Fibroblast of skin of abdomen (primary cell): Measurements from ENCODE around the gene BTBD9.
A peak's percentile ranks its signal among the peaks of the same experiment; 100 is the strongest.
"Not testable (repeated sequence)": the region's sequence is repeated elsewhere in the genome, so short reads cannot be mapped to it uniquely, and the experiment has no call there.

Experiments used
- DNase-seq: peaks from one replicate; pipeline ENCODE4 v3.0.0-alpha.2; 2013

Gene BTBD9

GRCh38 chr6:38427492-38428210, 212.1 kb downstream of the BTBD9 start:
- DNase-seq: no peak

DNA sequence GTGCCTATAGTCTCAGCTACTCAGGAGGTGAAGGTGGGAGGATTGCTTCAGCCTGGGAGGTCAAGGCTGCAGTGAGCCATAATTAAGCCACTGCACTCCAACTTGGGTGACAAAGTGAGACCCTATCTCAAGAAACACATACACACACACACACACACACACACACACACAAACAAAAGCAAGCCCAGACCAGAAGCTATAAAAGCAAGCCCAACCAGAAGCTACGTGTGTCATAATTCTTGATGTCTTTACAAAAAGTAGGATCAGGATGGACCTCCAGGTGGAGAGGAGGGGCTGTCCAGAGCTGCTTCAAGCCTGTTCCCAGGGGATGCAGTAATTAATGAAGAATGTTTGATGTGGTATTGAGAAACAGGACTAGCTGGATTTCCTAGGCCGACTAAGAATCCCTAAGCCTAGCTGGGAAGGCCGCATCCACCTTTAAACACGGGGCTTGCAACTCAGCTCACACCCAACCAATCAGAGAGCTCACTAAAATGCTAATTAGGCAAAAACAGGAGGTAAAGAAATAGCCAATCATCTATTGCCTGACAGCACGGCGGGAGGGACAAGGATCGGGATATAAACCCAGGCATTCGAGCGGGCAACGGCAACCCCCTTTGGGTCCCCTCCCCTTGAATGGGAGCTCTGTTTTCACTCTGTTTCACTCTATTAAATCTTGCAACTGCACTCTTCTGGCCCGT, 213.8 kb downstream of the BTBD9 start:
- not testable (repeated sequence) for DNase-seq

DNA sequence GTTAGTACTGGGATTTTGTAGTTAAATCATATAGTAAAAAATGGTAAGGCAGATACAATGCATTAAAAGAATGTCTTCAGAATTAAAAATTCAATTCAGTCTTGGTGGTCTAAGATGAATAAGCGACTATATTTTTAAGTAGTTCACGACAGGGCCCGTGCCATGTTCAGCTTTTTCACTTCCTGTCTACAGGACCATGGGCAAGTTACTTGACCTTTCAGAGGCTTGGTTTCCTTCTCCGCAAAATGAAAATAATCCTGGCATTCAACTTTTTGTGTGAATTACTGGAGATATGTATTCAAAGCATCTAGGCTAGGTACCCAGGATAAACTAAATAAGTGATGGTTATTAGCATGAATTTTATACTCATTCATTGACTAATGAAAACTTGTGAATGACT, 216.0 kb downstream of the BTBD9 start:
- no peak for DNase-seq

DNA sequence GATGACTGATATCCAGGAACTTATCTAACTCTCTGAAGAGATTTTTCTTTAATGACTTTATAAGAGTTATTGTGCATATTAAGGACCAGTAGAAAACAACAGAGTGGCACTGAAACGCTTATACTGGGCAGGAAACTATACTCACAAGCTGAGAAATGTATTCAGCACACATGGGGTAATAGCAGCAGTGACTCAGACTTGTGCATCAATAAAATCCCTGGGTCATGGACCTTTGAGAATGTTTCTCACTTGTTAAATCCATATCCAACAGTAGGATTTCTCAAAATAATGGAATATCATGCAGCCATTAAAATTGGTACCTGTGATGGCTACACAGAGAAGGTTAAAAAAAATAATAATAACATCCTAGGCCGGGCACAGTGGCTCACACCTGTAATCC, 219.5 kb downstream of the BTBD9 start:
- DNase-seq: no peak

- no peak for DNase-seq
Observed at GRCh38 chr6:38417521-38417920, 222.2 kb downstream of the BTBD9 start.

- DNase-seq: no peak
Observed at GRCh38 chr6:38415231-38416005, 224.3 kb downstream of the BTBD9 start.

DNA sequence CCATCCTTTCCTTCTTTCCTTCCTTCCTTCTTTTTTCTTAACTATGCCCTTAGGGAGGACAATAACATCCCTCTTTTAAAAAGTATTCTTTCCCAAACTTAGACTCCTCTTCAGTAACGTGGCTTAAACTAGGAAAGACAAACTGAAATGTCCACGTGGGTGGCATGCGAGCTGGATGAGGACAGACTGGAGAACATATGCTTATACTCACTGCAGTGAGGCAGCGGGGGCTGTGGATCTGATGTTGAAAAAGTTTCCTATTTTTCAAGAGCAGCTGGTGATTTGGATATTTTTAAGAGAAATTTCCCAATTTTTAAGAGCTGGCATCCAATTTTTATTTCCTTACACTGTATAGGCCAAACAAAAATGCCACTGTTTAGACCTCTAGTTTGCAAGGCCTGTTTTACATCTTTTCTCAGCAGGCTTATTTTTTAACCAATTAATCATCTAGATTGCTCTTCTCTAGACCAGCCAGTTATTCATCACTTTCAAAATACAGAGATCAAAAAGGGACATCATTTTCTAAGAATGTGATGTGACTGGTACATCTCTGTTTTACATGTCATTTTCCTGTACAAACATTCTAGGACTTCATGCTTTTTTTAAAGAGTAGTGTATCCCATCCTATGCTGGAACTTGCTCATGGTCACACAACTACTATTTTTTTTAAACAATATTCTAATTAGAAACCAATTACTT, 226.5 kb downstream of the BTBD9 start:
- peak; percentile 47 for DNase-seq

DNA sequence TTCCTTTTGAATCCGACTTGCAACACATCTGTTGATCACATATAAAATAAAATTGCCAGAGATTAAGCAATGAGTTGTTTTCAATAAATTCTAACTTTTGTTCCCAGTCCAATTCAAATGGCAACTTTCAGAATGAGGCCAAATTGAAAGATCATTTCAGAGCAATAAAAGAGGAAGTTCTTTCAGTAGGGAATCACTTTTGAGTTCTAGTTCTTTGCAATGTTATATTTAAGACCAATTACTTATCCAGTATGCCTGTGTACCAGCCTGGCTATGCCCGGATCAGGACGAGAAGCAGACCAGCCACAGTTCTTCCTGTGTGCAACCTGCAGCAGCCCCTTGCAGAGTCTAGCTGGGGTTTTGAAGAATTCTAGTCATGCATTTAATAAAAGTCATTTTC, 232.5 kb downstream of the BTBD9 start:
- DNase-seq: no peak

DNA sequence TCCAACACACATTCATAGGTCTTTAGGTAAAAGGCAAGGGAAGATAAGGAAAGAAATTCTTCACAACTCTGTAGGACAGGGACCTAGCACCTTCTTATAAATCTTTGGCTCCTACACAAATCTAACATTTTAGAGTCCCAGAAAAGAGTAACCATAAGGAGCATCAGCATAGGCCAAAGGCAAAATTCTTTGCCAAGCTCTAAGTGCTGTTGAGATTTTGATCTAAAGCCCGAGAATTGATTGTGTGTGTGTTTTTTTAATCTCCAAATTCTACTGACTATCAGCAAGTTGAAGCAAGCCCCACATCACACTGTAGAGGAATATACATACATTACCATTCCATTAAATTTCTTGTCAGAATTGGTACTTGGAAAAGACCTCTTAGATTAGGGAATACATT, 233.6 kb downstream of the BTBD9 start:
- no peak for DNase-seq

DNA sequence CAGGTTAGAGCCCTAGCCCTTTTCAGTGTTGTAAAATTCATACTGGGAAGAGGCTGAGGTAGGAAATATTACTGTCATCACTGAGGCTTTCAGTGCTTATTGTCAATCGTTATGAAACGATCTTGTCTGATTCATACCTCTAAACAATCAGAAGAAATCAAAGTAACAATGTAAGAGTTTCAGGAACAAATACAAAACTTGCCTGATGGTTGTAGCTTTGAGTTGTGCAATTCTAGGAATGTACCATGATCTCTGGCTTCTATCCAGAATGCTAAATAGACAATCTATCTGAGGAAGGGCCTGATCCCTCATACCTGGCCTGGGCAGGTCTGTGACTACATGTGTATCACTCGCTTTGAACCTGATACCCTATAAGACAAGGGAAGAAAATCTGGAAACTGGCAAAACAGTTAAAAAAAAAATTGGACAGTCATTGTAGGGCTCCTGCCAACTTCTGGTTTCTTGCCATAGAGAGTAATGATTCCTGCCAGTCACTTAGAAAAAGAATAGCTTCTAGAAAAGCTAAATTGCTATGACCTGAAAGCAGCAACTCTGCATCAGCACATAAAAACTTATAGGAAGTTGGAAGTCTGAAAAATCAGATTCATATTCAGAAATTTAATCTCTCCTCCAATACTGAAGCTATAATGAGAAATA, 234.7 kb downstream of the BTBD9 start:
- DNase-seq: no peak

- no peak for DNase-seq
Observed at GRCh38 chr6:38404355-38404754, 235.4 kb downstream of the BTBD9 start.

GRCh38 chr6:38403548-38403947, 236.2 kb downstream of the BTBD9 start:
- no peak for DNase-seq

DNA sequence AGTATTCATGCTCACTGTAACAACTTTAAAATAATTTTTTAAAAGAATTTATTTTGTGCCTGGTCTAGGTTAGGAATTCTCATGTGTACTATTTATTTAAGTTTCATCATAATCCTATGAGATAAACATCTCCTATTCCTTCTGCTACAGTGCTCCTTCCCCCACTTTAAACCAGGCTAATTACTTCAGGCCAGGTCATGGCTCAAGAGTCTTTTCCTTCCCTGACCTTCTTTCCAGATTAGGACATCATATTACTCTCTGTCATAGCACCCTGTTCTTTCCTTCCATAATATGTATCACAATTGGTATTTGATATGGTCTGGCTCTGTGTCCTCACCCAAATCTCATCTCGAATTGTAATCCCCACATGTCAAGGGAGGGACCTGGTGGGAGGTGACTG, 239.0 kb downstream of the BTBD9 start:
- DNase-seq: no peak

GRCh38 chr6:38400101-38400500, 239.6 kb downstream of the BTBD9 start:
- DNase-seq: no peak

- no peak for DNase-seq
Observed at GRCh38 chr6:38396209-38396608, 243.5 kb downstream of the BTBD9 start.

GRCh38 chr6:38393986-38394385, 245.7 kb downstream of the BTBD9 start:
- DNase-seq: no peak

DNA sequence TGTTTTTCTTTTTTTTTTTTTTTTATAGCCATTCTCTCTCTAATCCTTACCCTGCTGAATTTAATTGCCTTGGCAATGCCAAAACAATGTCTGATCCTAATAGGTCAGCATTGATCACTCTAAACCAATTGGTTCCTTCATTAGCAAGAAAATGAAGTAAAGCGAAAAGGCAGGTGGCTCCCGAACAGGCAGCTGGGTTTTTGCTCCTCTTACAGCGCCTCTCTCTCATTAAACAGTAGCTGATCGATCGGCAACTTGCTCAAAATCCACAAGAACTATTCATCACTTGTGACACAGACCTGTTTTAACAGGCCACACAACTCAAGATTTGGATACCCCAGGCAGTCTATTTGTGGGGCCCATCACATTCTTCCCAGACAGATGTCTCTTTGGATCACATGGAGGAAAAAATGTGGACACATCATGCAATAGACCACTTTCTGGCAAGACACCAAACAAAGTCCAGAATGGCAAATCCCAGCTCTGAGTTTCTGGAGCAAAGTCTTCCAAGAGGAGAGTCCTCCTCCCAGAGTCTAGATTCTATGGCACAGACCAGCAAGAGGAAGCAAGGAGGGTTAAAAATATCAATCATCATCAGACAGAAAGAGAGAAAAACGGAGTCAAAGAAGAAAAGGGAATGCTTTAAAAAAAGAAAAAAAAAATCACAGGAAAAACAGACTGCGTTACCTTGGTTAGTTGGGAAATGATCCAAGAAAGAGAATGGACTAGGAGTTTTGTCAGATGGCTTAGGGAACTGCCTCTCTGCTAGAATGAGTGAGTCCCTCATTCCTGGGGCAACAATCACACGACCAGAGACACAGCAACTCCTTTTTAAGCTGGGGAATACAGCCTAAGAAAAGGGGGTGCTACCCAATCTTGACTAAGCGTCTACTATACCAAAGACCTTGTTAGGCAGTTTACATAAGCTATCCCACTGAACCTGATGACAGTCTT, 247.8 kb downstream of the BTBD9 start:
- peak; percentile 87 for DNase-seq

GRCh38 chr6:38391206-38391605, 248.5 kb downstream of the BTBD9 start:
- peak; percentile 54 for DNase-seq

GRCh38 chr6:38389875-38390274, 249.9 kb downstream of the BTBD9 start:
- no peak for DNase-seq

GRCh38 chr6:38387971-38388370, 251.8 kb downstream of the BTBD9 start:
- DNase-seq: peak; percentile 92

- DNase-seq: no peak
Observed at GRCh38 chr6:38387461-38387860, 252.3 kb downstream of the BTBD9 start.
